G401 (cell line): ENCODE data around the gene CIB1. TPM values are rescaled to one million over a fixed set of nuclear protein-coding genes. Genes with fewer than 3 reads are reported as not detected.
"Not testable (repeated sequence)": the region's sequence is repeated elsewhere in the genome, so short reads cannot be mapped to it uniquely, and the experiment has no call there.

ENCODE experiments used
- DNase-seq: peaks from one replicate; pipeline ENCODE4 v3.0.0-alpha.2; 2015; ENCODE audit warnings: low spot score
- in situ Hi-C: cut with HindIII; loops from 2 replicates; pipeline ENCODE4 v1.10.0; 2016; ENCODE audit warnings: low sequenced_read_pairs, mixed read lengths
- total RNA-seq: library from RNA; depleted of rRNA; stranded (reverse); fragments of >200 nt; shearing (Covaris generic); gene quantifications from 2 replicates; pipeline ENCODE4 v1.2.3, GENCODE V29; 2014

Gene CIB1
- total RNA-seq, 1 experiment from 2014 or later: 83.7 TPM

- in situ Hi-C loops: no loop called here
- no peak for DNase-seq
Measured at GRCh38 chr15:90203922-90204321, 29.8 kb downstream of the CIB1 start.

- in situ Hi-C loops: no loop called here
- DNase-seq: no peak
Measured at GRCh38 chr15:90203473-90203872, 30.3 kb downstream of the CIB1 start.

GRCh38 chr15:90202929-90203328 lies 30.8 kb downstream of the CIB1 start:
- in situ Hi-C loops: no loop called here
- no peak for DNase-seq

- peak; percentile 19 for DNase-seq
- in situ Hi-C loops: no loop called here
Measured at GRCh38 chr15:90201944-90202375, 31.8 kb downstream of the CIB1 start.

- in situ Hi-C loops: no loop called here
Measured at GRCh38 chr15:90201130-90201943, 32.4 kb downstream of the CIB1 start, which contains the start of gene SEMA4B. TSS of gene SEMA4B (plus strand) at chr15:90201330. CDS start at chr15:90201579, 249 bp downstream.

GRCh38 chr15:90200534-90201129 lies 33.1 kb downstream of the CIB1 start:
- in situ Hi-C loops: no loop called here
- DNase-seq: peak; percentile 25

More at GRCh38 chr15:90201130-90201943, 32.4 kb downstream of the CIB1 start, which contains the start of gene SEMA4B:
- peak; percentile 58 for DNase-seq

GRCh38 chr15:90194655-90195054 lies 39.1 kb downstream of the CIB1 start:
- no peak for DNase-seq
- in situ Hi-C loops: no loop called here

GRCh38 chr15:90192961-90193786 lies 40.6 kb downstream of the CIB1 start:
- peak; percentile 83 for DNase-seq
- in situ Hi-C loops: no loop called here

- peak; percentile 76 for DNase-seq
- in situ Hi-C loops: no loop called here
Measured at GRCh38 chr15:90191794-90192509, 41.8 kb downstream of the CIB1 start.

GRCh38 chr15:90191344-90191687 lies 42.4 kb downstream of the CIB1 start:
- in situ Hi-C loops: no loop called here
- DNase-seq: no peak

- DNase-seq: no peak
- in situ Hi-C loops: no loop called here
Measured at GRCh38 chr15:90190606-90191343, 43.0 kb downstream of the CIB1 start.

- DNase-seq: no peak
- in situ Hi-C loops: no loop called here
Measured at GRCh38 chr15:90189781-90190467, 43.8 kb downstream of the CIB1 start.

GRCh38 chr15:90188914-90189748 lies 44.6 kb downstream of the CIB1 start:
- in situ Hi-C loops: no loop called here
- no peak for DNase-seq

- DNase-seq, in situ Hi-C loops: not testable (repeated sequence)
Measured at GRCh38 chr15:90188065-90188464, 45.7 kb downstream of the CIB1 start.

GRCh38 chr15:90187257-90187868 lies 46.4 kb downstream of the CIB1 start:
- in situ Hi-C loops: no loop called here

GRCh38 chr15:90184786-90185704 lies 48.7 kb downstream of the CIB1 start:
- peak; percentile 80 for DNase-seq
- in situ Hi-C loops: no loop called here

More at GRCh38 chr15:90187257-90187868, 46.4 kb downstream of the CIB1 start:
- DNase-seq: peak; percentile 41
